GM18858 (cell line): ENCODE data around the gene KANSL2.
"Not testable (repeated sequence)": the region's sequence is repeated elsewhere in the genome, so short reads cannot be mapped to it uniquely, and the experiment has no call there.

ENCODE experiments used
- ATAC-seq: cut with Tn5 transposase; IDR thresholded peaks from one replicate; pipeline ENCODE4 v1.9.1; 2021; ENCODE audit not compliant: unreplicated experiment

Gene KANSL2

GRCh38 chr12:48686037-48686595 lies 4.1 kb upstream of the KANSL2 start:
- ATAC-seq, result no peak

- ATAC-seq, result no peak
Observed at GRCh38 chr12:48683534-48683933, 1.5 kb upstream of the KANSL2 start.

- no peak for ATAC-seq
Observed at GRCh38 chr12:48682927-48683326, 889 bp upstream of the KANSL2 start.

GRCh38 chr12:48682533-48682905 lies 481 bp upstream of the KANSL2 start:
- not testable (repeated sequence) for ATAC-seq

GRCh38 chr12:48681399-48681709 lies 684 bp downstream of the KANSL2 start:
- ATAC-seq, result no peak

- ATAC-seq, result no peak
Observed at GRCh38 chr12:48680861-48681260, 1.2 kb downstream of the KANSL2 start.

- ATAC-seq, result no peak
Observed at GRCh38 chr12:48678551-48679185, 3.4 kb downstream of the KANSL2 start.

GRCh38 chr12:48671231-48671856 lies 10.7 kb downstream of the KANSL2 start:
- ATAC-seq, result no peak

GRCh38 chr12:48668996-48669395 lies 13.0 kb downstream of the KANSL2 start:
- no peak for ATAC-seq

GRCh38 chr12:48659863-48660262 lies 22.2 kb downstream of the KANSL2 start:
- no peak for ATAC-seq

- ATAC-seq, result no peak
Observed at GRCh38 chr12:48651681-48652080, 30.4 kb downstream of the KANSL2 start.

GRCh38 chr12:48645354-48645753 lies 36.7 kb downstream of the KANSL2 start:
- not testable (repeated sequence) for ATAC-seq

- no peak for ATAC-seq
Observed at GRCh38 chr12:48643011-48643410, 39.0 kb downstream of the KANSL2 start.

- not testable (repeated sequence) for ATAC-seq
Observed at GRCh38 chr12:48641752-48642555, 40.1 kb downstream of the KANSL2 start.

- no peak for ATAC-seq
Observed at GRCh38 chr12:48640854-48641253, 41.2 kb downstream of the KANSL2 start.

GRCh38 chr12:48640428-48640827 lies 41.6 kb downstream of the KANSL2 start:
- no peak for ATAC-seq

- ATAC-seq, result no peak
Observed at GRCh38 chr12:48631071-48631470, 51.0 kb downstream of the KANSL2 start.

- no peak for ATAC-seq
Observed at GRCh38 chr12:48630346-48630745, 51.7 kb downstream of the KANSL2 start.

GRCh38 chr12:48629541-48629940 lies 52.5 kb downstream of the KANSL2 start:
- ATAC-seq, result no peak

GRCh38 chr12:48627556-48627955 lies 54.5 kb downstream of the KANSL2 start:
- no peak for ATAC-seq

- ATAC-seq, result not testable (repeated sequence)
Observed at GRCh38 chr12:48622997-48623396, 59.0 kb downstream of the KANSL2 start.

- ATAC-seq, result no peak
Observed at GRCh38 chr12:48618541-48618940, 63.5 kb downstream of the KANSL2 start.
